Measurements from ENCODE around the gene ETS2.

Gene ETS2

DNA sequence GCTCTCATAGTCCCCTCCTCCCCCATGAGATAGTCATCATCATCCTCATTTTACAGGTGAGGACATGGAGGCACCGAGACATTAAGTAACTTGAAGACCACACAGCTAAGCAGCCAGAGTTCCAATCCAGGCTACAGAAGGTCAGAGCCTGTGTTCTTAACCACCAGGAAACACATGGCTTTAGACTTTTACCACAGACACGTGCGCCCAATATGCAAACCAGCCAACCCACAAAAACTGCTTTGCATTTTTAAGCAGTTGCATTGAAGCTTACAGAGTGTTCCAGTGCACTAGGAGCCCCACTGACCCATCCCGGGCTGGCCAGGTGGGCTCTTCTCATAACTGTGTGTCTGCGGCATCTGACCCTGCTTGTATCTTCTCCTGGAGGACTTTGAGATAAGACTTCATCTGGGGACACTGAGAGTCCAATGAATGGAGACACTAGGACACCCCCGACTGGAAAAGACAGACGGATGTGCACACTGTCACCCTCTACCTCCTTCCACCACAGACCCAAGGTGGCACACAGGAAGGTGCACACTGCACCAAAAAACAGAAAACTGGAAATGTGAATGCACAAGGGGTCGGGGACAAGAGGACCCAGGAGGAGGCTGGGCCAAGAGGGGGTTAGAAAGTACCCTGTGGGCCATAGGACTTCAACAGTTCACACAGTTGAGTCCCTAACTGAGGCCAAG, 56.4 kb downstream of the ETS2 start:
- no peak for DNase-seq (ENCODE audit: low read depth)

DNA sequence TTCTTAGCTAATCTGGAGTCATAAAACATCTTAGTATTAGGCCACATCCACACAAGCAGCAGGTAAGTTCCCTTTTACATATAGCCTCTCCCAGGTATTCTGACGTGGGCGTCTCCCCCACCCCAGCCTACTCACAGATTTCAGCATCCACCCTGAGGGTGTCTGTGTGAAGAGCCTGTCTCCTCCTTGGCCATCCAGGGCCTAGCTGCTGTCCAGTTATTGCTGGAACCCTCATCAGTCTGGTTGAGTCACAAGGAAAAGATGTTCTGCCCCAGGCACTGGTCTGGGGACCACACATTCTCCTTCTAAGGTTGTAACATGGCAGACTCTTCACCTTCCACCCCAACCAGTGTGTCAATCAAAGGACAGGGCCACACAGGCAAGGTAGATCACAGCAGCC, 57.6 kb downstream of the ETS2 start:
- DNase-seq (ENCODE audit: low read depth), result no peak

DNA sequence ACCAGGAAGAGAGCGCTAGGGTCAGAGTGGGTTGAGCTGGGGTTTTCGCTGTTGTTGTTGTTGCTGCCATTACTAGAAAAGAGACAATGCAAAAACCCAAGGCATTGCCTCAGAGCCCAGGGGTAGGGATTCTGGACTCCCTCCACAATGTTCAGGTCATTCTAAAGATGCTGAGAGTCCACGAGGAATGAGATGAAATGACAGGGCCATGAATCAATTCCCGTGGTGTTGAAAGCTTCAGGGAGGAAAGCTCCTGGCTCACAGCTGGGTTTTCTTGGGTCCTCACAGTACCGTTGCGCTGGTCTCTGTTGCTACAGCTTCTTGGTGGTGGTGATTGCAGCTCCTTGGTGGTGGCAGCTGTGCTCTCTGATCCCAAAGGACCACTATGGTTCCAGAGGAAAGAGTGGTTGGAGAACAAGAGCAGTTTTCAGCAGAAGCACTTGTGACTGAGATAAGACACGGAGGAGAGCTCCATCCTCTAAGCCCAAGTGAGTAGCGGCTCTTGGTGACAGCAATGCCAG, 58.2 kb downstream of the ETS2 start:
- DNase-seq (ENCODE audit: low read depth), result no peak

DNA sequence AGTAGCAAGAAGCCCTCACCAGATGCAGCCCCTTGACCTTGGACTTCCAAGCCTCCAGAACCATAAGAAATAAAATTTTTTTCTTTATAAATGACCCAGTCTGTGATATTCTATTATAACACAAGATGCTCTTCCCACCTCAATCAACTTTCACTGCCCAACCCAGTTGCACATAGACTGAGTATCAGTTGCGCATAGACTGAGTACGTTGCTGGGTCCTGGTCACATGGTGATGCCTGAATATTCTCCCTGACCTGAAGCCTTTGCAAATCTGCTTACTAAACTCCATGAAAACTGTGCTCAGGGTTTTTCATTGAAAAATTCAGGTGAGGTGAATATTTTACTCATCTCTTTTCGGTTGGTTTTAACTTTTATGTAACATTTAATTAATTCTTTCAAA, 59.2 kb downstream of the ETS2 start:
- DNase-seq (ENCODE audit: low read depth), result no peak

DNA sequence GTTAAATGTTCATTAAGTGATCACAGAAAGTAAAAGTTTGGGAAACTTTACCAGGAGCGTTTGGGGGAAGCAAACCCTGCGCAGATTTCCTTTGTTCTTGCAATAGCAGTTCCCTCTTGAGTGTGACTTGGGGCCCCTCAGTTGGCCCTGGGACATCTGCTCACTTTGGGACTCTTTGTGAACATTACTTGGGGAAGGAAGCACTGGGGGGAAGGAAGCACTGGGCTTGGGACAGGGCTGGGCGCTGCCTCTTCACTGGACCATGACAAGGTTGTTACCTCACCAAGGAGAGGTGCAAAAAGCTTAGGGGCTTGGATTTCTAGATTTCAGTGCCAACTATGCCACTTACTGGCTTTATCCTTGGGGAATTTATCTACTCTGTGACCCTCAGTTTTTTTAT, 63.5 kb downstream of the ETS2 start:
- no peak for DNase-seq (ENCODE audit: low read depth)

DNA sequence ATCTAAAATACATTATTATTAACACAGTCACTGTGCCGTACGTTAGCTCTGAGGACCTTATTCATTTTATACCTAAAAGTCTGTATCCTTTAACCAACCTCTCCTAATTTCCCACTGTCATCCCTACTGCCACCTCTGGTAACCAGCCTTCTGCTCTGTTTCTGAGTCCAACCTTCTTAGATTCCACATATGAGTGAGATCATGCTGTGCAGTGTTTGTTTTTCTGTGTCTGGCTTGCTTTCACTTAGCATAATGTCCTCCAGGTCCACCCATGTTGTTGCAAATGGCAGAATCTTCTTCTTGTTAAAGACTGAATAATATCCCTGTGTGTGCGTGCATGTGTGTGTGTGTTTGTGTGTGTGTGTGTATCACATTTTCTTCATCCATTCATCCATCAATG, 64.2 kb downstream of the ETS2 start:
- no peak for DNase-seq (ENCODE audit: low read depth)

Data from stimulated activated CD8-positive, alpha-beta memory T cell treated with anti-CD3 and anti-CD28 coated beads, Interleukin-7, amount 100 ng/mL, for 24 hours (primary cell).